Subcutaneous adipose tissue (tissue), 4 donors: Measurements from ENCODE around the gene TWIST2. TPM values are rescaled to one million over a fixed set of nuclear protein-coding genes. Genes with fewer than 3 reads are reported as not detected.

ENCODE experiments used
- CTCF ChIP-seq: fragments of 450-650 bp; IDR thresholded peaks from one replicate; pipeline ENCODE4 v1.5.1; 2016; ENCODE audit warnings: low read depth, mild to moderate bottlenecking, control low read depth, antibody characterized with exemption, moderate library complexity
- total RNA-seq, 4 donors: library from RNA; depleted of rRNA; stranded (reverse); fragments of >200 nt; gene quantifications; one replicate each; pipeline ENCODE4 v1.1.0, GENCODE V29; 2016

Gene TWIST2
- total RNA-seq, 4 donors from 2014 or later = 90.8 to 282 (median 125) TPM

GRCh38 chr2:238893349-238894000 is 45.6 kb downstream of the TWIST2 start:
- no peak for TF ChIP-seq CTCF

- TF ChIP-seq CTCF = no peak
Observed at GRCh38 chr2:238894226-238894949, 46.5 kb downstream of the TWIST2 start.

GRCh38 chr2:238894950-238895298 is 47.0 kb downstream of the TWIST2 start:
- TF ChIP-seq CTCF = no peak

GRCh38 chr2:238895361-238895882 is 47.5 kb downstream of the TWIST2 start:
- no peak for TF ChIP-seq CTCF

GRCh38 chr2:238895891-238896600 is 48.2 kb downstream of the TWIST2 start:
- TF ChIP-seq CTCF = no peak

- no peak for TF ChIP-seq CTCF
Observed at GRCh38 chr2:238896641-238897040, 48.8 kb downstream of the TWIST2 start.
